Caco-2 (cell line): ENCODE data around the gene TNRC6A. TPM values are rescaled to one million over a fixed set of nuclear protein-coding genes. Genes with fewer than 3 reads are reported as not detected.
"Not testable (repeated sequence)": the region's sequence is repeated elsewhere in the genome, so short reads cannot be mapped to it uniquely, and the experiment has no call there.

ENCODE experiments used
- BruUV-seq: library from RNA; stranded (reverse); fragments of 400-500 nt; replicated peaks from 2 replicates; lab custom pipeline; 2021; lab: Mats Ljungman, UMichigan
- CTCF ChIA-PET: fragments of 300-600 bp; sonication (Branson Sonifier 250); formaldehyde crosslinking; loops from one replicate; lab custom pipeline; 2022; ENCODE audit warnings: antibody characterized with exemption; lab: Charles Lee
- POLR2A ChIA-PET: fragments of 300-600 bp; sonication (Branson Sonifier 250); formaldehyde crosslinking; loops from one replicate; lab custom pipeline; 2022; ENCODE audit warnings: antibody characterized with exemption; lab: Charles Lee
- DNase-seq, 2 experiments: peaks; one replicate each; pipeline versions ENCODE4 v3.0.0 to v3.0.0-alpha.2; 2020 to 2022
- H3K27me3 ChIP-seq: replicated peaks from 2 replicates; pipeline ENCODE4 v1.6.0; 2011; ENCODE audit warnings: low read length; ENCODE audit not compliant: control insufficient read depth, insufficient read depth
- H3K36me3 ChIP-seq: 2 replicates; pipeline ENCODE4 v1.5.1; 2011; ENCODE audit warnings: low read length; ENCODE audit not compliant: control insufficient read depth, insufficient read depth
- H3K4me1 ChIP-seq: fragments of 250-450 bp; sonication (Bioruptor Pico); 2 replicates; pipeline ENCODE4 v1.5.1; 2020; ENCODE audit warnings: mild to moderate bottlenecking
- H3K4me3 ChIP-seq: 2 replicates; pipeline ENCODE4 v1.5.1; 2011; ENCODE audit warnings: low read depth, mild to moderate bottlenecking, control low read depth, low read length
- H3K9me3 ChIP-seq: fragments of 250-450 bp; sonication (Bioruptor Pico); 2 replicates; pipeline ENCODE4 v1.5.1; 2020; ENCODE audit warnings: mild to moderate bottlenecking, moderate library complexity
- H3K27ac Mint-ChIP-seq: one replicate; pipeline ENCODE4 v1.8.0; 2022; ENCODE audit warnings: mixed read lengths; ENCODE audit not compliant: unreplicated experiment
- H3K27me3 Mint-ChIP-seq: one replicate; pipeline ENCODE4 v1.8.0; 2022; ENCODE audit warnings: mixed read lengths; ENCODE audit not compliant: insufficient read depth, unreplicated experiment
- H3K36me3 Mint-ChIP-seq: one replicate; pipeline ENCODE4 v1.8.0; 2022; ENCODE audit warnings: mild to moderate bottlenecking, mixed read lengths; ENCODE audit not compliant: insufficient read depth, unreplicated experiment
- H3K4me1 Mint-ChIP-seq: one replicate; pipeline ENCODE4 v1.8.0; 2022; ENCODE audit warnings: low read depth, mixed read lengths; ENCODE audit not compliant: unreplicated experiment
- H3K4me3 Mint-ChIP-seq: one replicate; pipeline ENCODE4 v1.8.0; 2022; ENCODE audit warnings: mild to moderate bottlenecking, moderate library complexity, mixed read lengths; ENCODE audit not compliant: unreplicated experiment
- H3K9me3 Mint-ChIP-seq: one replicate; pipeline ENCODE4 v1.8.0; 2022; ENCODE audit warnings: mixed read lengths; ENCODE audit not compliant: unreplicated experiment
- intact Hi-C: fragments of 100-400 bp; cut with micrococcal nuclease; formaldehyde crosslinking; loops from one replicate; pipeline ENCODE4 v1.10.0; 2022; ENCODE audit not compliant: unreplicated experiment
- total RNA-seq: library from RNA; stranded (reverse); gene quantifications from 2 replicates; pipeline ENCODE4 v1.2.3, GENCODE V29; 2022
- TF ChIP-seq, protein P1 (sequence below), 2 experiments: fragments of 200-600 bp in 1 of 2; IDR thresholded peaks; 1 replicate in 1 of 2; 2 replicates in 1 of 2; pipeline versions ENCODE4 v1.5.1 to v1.8.0; 2011 to 2022; ENCODE audit warnings: antibody characterized with exemption in 1 of 2, control low read depth in 1 of 2, inconsistent platforms in 1 of 2, low read depth in 1 of 2, low read length in 1 of 2, mild to moderate bottlenecking in 1 of 2, moderate library complexity in 1 of 2; ENCODE audit not compliant: insufficient read depth in 1 of 2, severe bottlenecking in 1 of 2, unreplicated experiment in 1 of 2

The TNRC6A gene
- total RNA-seq, 1 experiment from 2014 or later: 43.7 TPM

DNA sequence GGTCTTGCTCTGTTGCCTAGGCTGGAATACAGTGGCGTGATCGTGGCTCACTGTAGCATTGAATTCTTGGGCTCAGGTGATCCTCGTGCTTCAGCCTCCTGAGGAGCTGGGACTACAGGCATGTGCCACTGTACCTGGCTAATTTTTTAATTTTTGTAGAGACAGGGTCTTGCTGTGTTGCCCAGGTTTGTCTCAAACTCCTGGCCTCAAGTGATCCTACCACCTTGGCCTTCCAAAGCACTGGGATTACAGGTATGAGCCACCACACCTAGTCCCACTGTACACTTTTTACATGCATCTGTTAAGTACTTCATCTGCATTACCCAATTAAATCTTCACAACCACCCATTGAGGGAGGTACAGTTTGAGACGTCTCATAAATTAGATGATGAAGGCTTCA lies 12.4 kb downstream of the TNRC6A start:
- Histone ChIP-seq H3K9me3 (no peaks in the 10 kb centered on the region), H3K27me3 (no peaks in the 10 kb centered on the region), H3K36me3 (no peaks in the 10 kb centered on the region), H3K4me1 (peaks cover 11% of the 10 kb centered on the region), H3K4me3 (no peak overlapping the region)
- Mint-ChIP-seq H3K27me3 (no peaks in the 10 kb centered on the region), H3K27ac (no peak overlapping the region), H3K4me1 (peaks cover 7% of the 10 kb centered on the region), H3K9me3 (no peaks in the 10 kb centered on the region), H3K4me3 (no peak overlapping the region), H3K36me3 (peaks cover 26% of the 10 kb centered on the region)
- no peak for DNase-seq
- POLR2A ChIA-PET: no interaction called here
- no TSS peak for BruUV-seq
- CTCF ChIA-PET: no interaction called here
- intact Hi-C loops: no loop called here
- TF ChIP-seq, protein P1, sequence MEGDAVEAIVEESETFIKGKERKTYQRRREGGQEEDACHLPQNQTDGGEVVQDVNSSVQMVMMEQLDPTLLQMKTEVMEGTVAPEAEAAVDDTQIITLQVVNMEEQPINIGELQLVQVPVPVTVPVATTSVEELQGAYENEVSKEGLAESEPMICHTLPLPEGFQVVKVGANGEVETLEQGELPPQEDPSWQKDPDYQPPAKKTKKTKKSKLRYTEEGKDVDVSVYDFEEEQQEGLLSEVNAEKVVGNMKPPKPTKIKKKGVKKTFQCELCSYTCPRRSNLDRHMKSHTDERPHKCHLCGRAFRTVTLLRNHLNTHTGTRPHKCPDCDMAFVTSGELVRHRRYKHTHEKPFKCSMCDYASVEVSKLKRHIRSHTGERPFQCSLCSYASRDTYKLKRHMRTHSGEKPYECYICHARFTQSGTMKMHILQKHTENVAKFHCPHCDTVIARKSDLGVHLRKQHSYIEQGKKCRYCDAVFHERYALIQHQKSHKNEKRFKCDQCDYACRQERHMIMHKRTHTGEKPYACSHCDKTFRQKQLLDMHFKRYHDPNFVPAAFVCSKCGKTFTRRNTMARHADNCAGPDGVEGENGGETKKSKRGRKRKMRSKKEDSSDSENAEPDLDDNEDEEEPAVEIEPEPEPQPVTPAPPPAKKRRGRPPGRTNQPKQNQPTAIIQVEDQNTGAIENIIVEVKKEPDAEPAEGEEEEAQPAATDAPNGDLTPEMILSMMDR (IDR thresholded peaks at IDR 0.05; ENCODE audit: insufficient read depth in 1 of 2, low read depth in 1 of 2, low read length in 1 of 2, severe bottlenecking in 1 of 2, unreplicated experiment in 1 of 2): no peak

DNA sequence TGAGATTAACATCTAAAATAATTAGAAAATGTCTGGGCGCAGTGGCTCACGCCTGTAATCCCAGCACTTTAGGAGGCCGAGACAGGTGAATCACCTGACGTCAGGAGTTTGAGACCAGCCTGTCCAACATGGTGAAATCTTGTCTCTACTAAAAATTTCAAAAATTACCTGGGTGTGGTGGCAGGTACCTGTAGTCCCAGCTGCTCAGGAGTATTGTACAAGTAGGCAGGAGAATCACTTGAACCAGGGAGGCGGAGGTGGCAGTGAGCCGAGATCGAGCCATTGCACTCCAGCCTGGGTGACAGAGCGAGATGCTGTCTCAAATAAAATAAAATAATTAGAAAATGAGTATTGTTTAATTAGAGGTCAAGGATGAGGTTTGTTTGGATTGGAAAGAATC lies 13.2 kb downstream of the TNRC6A start:
- DNase-seq, H3K4me1 ChIP-seq, H3K36me3 ChIP-seq, H3K27ac Mint-ChIP-seq, H3K27me3 ChIP-seq, H3K4me3 ChIP-seq, H3K4me1 Mint-ChIP-seq, POLR2A ChIA-PET, H3K27me3 Mint-ChIP-seq, H3K9me3 ChIP-seq, intact Hi-C loops, H3K9me3 Mint-ChIP-seq, H3K4me3 Mint-ChIP-seq, BruUV-seq: not testable (repeated sequence)
- H3K36me3 Mint-ChIP-seq: peaks cover 26% of the 10 kb centered on the region
- CTCF ChIA-PET: interaction anchor here (0.6 kb wide), 1 partner anchor 41 kb away, joined by 3 read pairs; no protein-coding TSS in a partner anchor

DNA sequence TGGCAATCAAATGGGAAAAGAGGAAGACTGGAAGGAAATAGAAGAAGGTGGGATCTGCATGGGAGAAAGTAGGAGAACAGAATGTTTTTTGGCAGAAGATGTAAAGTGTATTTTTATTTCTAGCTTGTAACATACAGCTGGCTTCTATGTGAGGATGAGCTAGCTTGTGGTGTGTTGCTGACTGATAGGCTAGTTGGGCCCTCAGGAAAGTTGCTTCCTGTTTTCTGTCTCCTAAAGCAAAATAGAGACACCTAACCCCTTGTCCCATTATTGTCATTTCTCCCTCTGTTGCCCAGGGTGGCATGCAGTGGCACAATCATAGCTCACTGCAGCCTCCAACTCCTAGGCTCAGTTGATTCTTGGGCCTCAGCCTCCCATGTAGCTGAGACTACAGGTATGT lies 15.9 kb downstream of the TNRC6A start:
- intact Hi-C loops: no loop called here
- no TSS peak for BruUV-seq
- Histone ChIP-seq H3K27me3 (no peaks in the 10 kb centered on the region), H3K9me3 (no peaks in the 10 kb centered on the region), H3K4me3 (no peak overlapping the region), H3K4me1 (no peaks in the 10 kb centered on the region), H3K36me3 (no peaks in the 10 kb centered on the region)
- Mint-ChIP-seq H3K36me3 (peaks cover 22% of the 10 kb centered on the region), H3K27me3 (no peaks in the 10 kb centered on the region), H3K27ac (no peak overlapping the region), H3K4me3 (no peak overlapping the region), H3K9me3 (no peaks in the 10 kb centered on the region), H3K4me1 (no peaks in the 10 kb centered on the region)
- TF ChIP-seq, protein P1 (IDR thresholded peaks at IDR 0.05; ENCODE audit: insufficient read depth in 1 of 2, low read depth in 1 of 2, low read length in 1 of 2, severe bottlenecking in 1 of 2, unreplicated experiment in 1 of 2): no peak
- DNase-seq: no peak
- POLR2A ChIA-PET: interaction anchor here (0.6 kb wide), 1 partner anchor 11 kb away, joined by 3 read pairs; no protein-coding TSS in a partner anchor
- CTCF ChIA-PET: no interaction called here

DNA sequence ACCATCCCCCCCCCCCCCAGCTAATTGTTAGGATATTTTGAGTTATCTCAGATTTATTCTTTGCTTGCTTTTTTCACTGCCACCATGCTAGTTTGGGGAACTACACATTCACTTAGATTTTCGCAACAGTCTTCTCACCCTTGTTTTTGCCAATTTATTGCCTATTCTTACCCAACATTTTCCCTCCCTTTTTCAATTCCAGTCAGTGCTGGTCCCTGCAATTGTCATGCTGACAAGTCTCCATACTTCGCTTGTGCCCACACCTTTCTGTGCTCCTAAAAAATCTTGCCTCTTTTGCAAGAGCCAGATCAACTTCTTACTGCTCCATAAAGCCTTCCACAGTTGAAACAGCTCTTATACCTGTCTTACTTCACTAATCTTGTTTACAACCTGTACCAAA lies 16.3 kb downstream of the TNRC6A start:
- H3K9me3 ChIP-seq: no peaks in the 10 kb centered on the region
- intact Hi-C loops: no loop called here
- H3K4me3 ChIP-seq: no peak overlapping the region
- no peaks in the 10 kb centered on the region for H3K4me1 Mint-ChIP-seq
- no peaks in the 10 kb centered on the region for H3K27me3 ChIP-seq
- no peaks in the 10 kb centered on the region for H3K27me3 Mint-ChIP-seq
- no peaks in the 10 kb centered on the region for H3K9me3 Mint-ChIP-seq
- no peaks in the 10 kb centered on the region for H3K4me1 ChIP-seq
- POLR2A ChIA-PET: interaction anchor here (0.6 kb wide), 1 partner anchor 11 kb away, joined by 3 read pairs; no protein-coding TSS in a partner anchor
- no TSS peak for BruUV-seq
- TF ChIP-seq, protein P1 (IDR thresholded peaks at IDR 0.05; ENCODE audit: insufficient read depth in 1 of 2, low read depth in 1 of 2, low read length in 1 of 2, severe bottlenecking in 1 of 2, unreplicated experiment in 1 of 2): no peak
- H3K27ac Mint-ChIP-seq: no peak overlapping the region
- CTCF ChIA-PET: no interaction called here
- H3K4me3 Mint-ChIP-seq: no peak overlapping the region
- no peaks in the 10 kb centered on the region for H3K36me3 ChIP-seq
- no peak for DNase-seq
- peaks cover 26% of the 10 kb centered on the region for H3K36me3 Mint-ChIP-seq
